SK-N-SH treated with all-trans-retinoic acid at 6 μM for 48 hours (cell line): ENCODE data around the gene RAI14.

Source experiments
- ATAC-seq: fragments of 200-7000 bp; cut with Tn5 transposase; 3 replicates; pipeline ENCODE4 v1.9.1; 2020; ENCODE audit warnings: mild to moderate bottlenecking, moderate library complexity
- ARNTL ChIP-seq: fragments of 450-650 bp; formaldehyde crosslinking; IDR thresholded peaks from 2 replicates; pipeline ENCODE4 v1.5.0; 2020; ENCODE audit warnings: low read depth, mild to moderate bottlenecking, moderate library complexity, borderline replicate concordance
- BACH2 ChIP-seq: fragments of 250-450 bp; sonication (Bioruptor Pico); IDR thresholded peaks from 2 replicates; pipeline ENCODE4 v1.9.0; 2021; ENCODE audit warnings: mild to moderate bottlenecking, borderline replicate concordance
- CREB5 ChIP-seq: fragments of 250-450 bp; sonication (Bioruptor Pico); IDR thresholded peaks from 2 replicates; pipeline ENCODE4 v1.5.1; 2020; ENCODE audit warnings: low read depth, mild to moderate bottlenecking, moderate library complexity
- CSDC2 ChIP-seq: fragments of 250-450 bp; sonication (Bioruptor Pico); IDR thresholded peaks from 2 replicates; pipeline ENCODE4 v1.5.0; 2020; ENCODE audit warnings: mild to moderate bottlenecking, moderate library complexity
- GLIS3 ChIP-seq: fragments of 250-450 bp; sonication (Bioruptor Pico); IDR thresholded peaks from 2 replicates; pipeline ENCODE4 v1.5.0; 2020; ENCODE audit warnings: mild to moderate bottlenecking, moderate library complexity
- OSR1 ChIP-seq: fragments of 250-450 bp; sonication (Bioruptor Pico); IDR thresholded peaks from 2 replicates; pipeline ENCODE4 v1.8.0; 2022; ENCODE audit warnings: moderate library complexity, mild to moderate bottlenecking, inconsistent platforms
- PPARA ChIP-seq: fragments of 250-450 bp; sonication (Bioruptor Pico); IDR thresholded peaks from 2 replicates; pipeline ENCODE4 v1.5.0; 2020; ENCODE audit warnings: mild to moderate bottlenecking, borderline replicate concordance
- RARB ChIP-seq: fragments of 250-450 bp; sonication (Bioruptor Pico); IDR thresholded peaks from 2 replicates; pipeline ENCODE4 v1.8.0; 2021; ENCODE audit warnings: mild to moderate bottlenecking, moderate library complexity
- TOX ChIP-seq: fragments of 250-450 bp; sonication (Bioruptor Pico); IDR thresholded peaks from 2 replicates; pipeline ENCODE4 v1.8.0; 2021; ENCODE audit warnings: mild to moderate bottlenecking, moderate library complexity, borderline replicate concordance
- TSHZ2 ChIP-seq: fragments of 250-450 bp; sonication (Bioruptor Pico); IDR thresholded peaks from 2 replicates; pipeline ENCODE4 v1.5.0; 2020; ENCODE audit warnings: mild to moderate bottlenecking, moderate library complexity
- ZFP30 ChIP-seq: fragments of 450-650 bp; formaldehyde crosslinking; IDR thresholded peaks from 2 replicates; pipeline ENCODE4 v1.5.0; 2022; ENCODE audit warnings: mild to moderate bottlenecking, moderate library complexity
- TF ChIP-seq, protein P1 (sequence below): fragments of 250-450 bp; sonication (Bioruptor Pico); IDR thresholded peaks from 2 replicates; pipeline ENCODE4 v1.5.1; 2021; ENCODE audit warnings: mild to moderate bottlenecking, moderate library complexity
- TF ChIP-seq, protein P2 (sequence below): fragments of 250-450 bp; sonication (Bioruptor Pico); IDR thresholded peaks from 2 replicates; pipeline ENCODE4 v1.8.0; 2020; ENCODE audit warnings: mild to moderate bottlenecking, moderate library complexity, borderline replicate concordance
- TF ChIP-seq, protein P3 (sequence below): fragments of 250-450 bp; sonication (Bioruptor Pico); IDR thresholded peaks from 2 replicates; pipeline ENCODE4 v1.8.0; 2021; ENCODE audit warnings: low read depth, mild to moderate bottlenecking, moderate library complexity, borderline replicate concordance

Gene RAI14

DNA sequence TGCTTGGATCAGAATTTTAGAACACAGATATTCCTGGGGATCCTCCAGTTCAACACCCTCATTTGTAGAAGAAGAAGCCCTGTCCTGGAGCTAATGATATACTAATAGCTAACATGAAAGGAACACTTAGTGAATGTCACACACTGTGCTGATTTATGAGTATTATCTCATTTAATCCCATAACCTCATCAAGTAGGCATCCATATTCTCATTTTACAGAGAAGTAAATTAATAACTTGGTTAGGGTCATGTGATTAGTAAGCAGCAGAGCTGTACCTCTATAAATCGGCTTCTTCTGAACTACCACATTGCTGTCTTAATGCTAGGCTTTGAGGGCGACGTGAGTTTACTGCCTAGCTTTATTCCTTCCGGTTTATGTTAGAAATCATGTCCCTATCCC lies 188.9 kb downstream of the RAI14 start:
- no peak for ATAC-seq
- TF ChIP-seq TOX (CRISPR knock-in tag) (no peak), RARB (CRISPR knock-in tag) (no peak), CSDC2 (CRISPR knock-in tag) (no peak), PPARA (CRISPR knock-in tag) (no peak), OSR1 (no peak), GLIS3 (no peak), CREB5 (CRISPR knock-in tag) (no peak), BACH2 (no peak), ARNTL (CRISPR knock-in tag) (no peak), ZFP30 (CRISPR knock-in tag) (no peak)
- TF ChIP-seq, protein P1, sequence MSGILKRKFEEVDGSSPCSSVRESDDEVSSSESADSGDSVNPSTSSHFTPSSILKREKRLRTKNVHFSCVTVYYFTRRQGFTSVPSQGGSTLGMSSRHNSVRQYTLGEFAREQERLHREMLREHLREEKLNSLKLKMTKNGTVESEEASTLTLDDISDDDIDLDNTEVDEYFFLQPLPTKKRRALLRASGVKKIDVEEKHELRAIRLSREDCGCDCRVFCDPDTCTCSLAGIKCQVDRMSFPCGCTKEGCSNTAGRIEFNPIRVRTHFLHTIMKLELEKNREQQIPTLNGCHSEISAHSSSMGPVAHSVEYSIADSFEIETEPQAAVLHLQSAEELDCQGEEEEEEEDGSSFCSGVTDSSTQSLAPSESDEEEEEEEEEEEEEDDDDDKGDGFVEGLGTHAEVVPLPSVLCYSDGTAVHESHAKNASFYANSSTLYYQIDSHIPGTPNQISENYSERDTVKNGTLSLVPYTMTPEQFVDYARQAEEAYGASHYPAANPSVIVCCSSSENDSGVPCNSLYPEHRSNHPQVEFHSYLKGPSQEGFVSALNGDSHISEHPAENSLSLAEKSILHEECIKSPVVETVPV (CRISPR knock-in tag), result no peak
- TF ChIP-seq, protein P2, sequence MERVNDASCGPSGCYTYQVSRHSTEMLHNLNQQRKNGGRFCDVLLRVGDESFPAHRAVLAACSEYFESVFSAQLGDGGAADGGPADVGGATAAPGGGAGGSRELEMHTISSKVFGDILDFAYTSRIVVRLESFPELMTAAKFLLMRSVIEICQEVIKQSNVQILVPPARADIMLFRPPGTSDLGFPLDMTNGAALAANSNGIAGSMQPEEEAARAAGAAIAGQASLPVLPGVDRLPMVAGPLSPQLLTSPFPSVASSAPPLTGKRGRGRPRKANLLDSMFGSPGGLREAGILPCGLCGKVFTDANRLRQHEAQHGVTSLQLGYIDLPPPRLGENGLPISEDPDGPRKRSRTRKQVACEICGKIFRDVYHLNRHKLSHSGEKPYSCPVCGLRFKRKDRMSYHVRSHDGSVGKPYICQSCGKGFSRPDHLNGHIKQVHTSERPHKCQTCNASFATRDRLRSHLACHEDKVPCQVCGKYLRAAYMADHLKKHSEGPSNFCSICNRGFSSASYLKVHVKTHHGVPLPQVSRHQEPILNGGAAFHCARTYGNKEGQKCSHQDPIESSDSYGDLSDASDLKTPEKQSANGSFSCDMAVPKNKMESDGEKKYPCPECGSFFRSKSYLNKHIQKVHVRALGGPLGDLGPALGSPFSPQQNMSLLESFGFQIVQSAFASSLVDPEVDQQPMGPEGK, result no peak
- TF ChIP-seq, protein P3, sequence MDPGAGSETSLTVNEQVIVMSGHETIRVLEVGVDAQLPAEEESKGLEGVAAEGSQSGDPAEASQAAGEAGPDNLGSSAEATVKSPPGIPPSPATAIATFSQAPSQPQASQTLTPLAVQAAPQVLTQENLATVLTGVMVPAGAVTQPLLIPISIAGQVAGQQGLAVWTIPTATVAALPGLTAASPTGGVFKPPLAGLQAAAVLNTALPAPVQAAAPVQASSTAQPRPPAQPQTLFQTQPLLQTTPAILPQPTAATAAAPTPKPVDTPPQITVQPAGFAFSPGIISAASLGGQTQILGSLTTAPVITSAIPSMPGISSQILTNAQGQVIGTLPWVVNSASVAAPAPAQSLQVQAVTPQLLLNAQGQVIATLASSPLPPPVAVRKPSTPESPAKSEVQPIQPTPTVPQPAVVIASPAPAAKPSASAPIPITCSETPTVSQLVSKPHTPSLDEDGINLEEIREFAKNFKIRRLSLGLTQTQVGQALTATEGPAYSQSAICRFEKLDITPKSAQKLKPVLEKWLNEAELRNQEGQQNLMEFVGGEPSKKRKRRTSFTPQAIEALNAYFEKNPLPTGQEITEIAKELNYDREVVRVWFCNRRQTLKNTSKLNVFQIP (CRISPR knock-in tag), result no peak

DNA sequence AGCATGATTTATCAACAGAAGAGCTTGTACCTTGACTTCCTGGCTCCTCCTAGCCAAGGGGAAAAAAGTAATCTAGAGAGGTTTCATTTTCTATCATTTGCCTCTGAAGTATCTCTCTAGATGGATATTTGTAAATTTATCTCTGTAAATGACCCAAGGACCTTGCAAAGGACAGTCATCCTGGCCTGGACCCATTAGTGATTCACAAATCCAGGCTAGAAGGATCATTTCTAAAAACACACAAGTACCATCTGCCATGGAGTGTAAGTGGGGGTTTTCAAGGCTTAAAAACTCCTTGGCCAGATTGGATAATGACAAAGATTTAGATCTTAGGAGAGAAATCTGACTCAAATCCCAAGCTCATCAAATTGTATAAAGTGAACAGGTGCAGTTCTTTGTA lies 190.9 kb downstream of the RAI14 start:
- no peak for TF ChIP-seq OSR1
- no peak for TF ChIP-seq ZFP30 (CRISPR knock-in tag)
- no peak for TF ChIP-seq TSHZ2 (CRISPR knock-in tag)
- TF ChIP-seq CREB5 (CRISPR knock-in tag), result no peak
- TF ChIP-seq RARB (CRISPR knock-in tag), result no peak
- TF ChIP-seq CSDC2 (CRISPR knock-in tag), result no peak
- no peak for ATAC-seq

DNA sequence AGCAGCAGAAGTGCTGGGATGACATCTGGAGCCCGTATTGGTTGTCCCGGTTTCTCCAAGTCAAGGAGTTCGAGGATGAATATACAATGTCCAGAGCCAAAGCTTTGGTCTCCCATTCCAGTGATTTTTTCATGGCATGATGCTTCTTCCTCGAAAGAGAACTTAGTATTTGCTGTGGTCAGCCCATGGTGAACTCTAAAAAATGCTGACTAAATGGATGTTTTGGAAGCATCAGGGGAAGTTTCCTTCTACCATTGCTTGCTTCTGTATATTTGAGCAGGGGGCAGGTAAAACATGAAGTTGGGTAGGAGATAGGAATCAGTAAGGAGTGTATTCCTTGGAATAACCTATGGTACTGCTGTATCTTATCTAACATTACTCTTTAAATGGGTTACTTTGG lies 191.4 kb downstream of the RAI14 start:
- TF ChIP-seq, protein P1 (CRISPR knock-in tag), result no peak
- TF ChIP-seq CREB5 (CRISPR knock-in tag) (no peak), TSHZ2 (CRISPR knock-in tag) (no peak), GLIS3 (no peak), TOX (CRISPR knock-in tag) (no peak), CSDC2 (CRISPR knock-in tag) (no peak), ZFP30 (CRISPR knock-in tag) (no peak), ARNTL (CRISPR knock-in tag) (no peak)
- TF ChIP-seq, protein P3 (CRISPR knock-in tag), result no peak
- ATAC-seq, result no peak
